Measurements from ENCODE around the gene CCDC71.

- TF ChIP-seq POLR2AphosphoS5 (IDR thresholded peaks at IDR 0.05) (no peak), POLR2A (IDR thresholded peaks at IDR 0.05) (no peak)
- TF ChIP-seq, protein P1, sequence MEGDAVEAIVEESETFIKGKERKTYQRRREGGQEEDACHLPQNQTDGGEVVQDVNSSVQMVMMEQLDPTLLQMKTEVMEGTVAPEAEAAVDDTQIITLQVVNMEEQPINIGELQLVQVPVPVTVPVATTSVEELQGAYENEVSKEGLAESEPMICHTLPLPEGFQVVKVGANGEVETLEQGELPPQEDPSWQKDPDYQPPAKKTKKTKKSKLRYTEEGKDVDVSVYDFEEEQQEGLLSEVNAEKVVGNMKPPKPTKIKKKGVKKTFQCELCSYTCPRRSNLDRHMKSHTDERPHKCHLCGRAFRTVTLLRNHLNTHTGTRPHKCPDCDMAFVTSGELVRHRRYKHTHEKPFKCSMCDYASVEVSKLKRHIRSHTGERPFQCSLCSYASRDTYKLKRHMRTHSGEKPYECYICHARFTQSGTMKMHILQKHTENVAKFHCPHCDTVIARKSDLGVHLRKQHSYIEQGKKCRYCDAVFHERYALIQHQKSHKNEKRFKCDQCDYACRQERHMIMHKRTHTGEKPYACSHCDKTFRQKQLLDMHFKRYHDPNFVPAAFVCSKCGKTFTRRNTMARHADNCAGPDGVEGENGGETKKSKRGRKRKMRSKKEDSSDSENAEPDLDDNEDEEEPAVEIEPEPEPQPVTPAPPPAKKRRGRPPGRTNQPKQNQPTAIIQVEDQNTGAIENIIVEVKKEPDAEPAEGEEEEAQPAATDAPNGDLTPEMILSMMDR (IDR thresholded peaks at IDR 0.05) = no peak
Measured at GRCh38 chr3:49170744-49171118, 4.6 kb upstream of the CCDC71 start.
